GM23248 (cell line): Measurements from ENCODE around the gene ATP23.

Experiments
- EZH2 ChIP-seq: fragments of 200-600 bp; sonication (generic); IDR thresholded peaks from 2 replicates; pipeline ENCODE4 v1.6.1; 2018; ENCODE audit warnings: antibody characterized with exemption, mild to moderate bottlenecking; ENCODE audit not compliant: insufficient read depth, poor library complexity, severe bottlenecking
- EZH2phosphoT487 ChIP-seq: fragments of 200-600 bp; sonication (generic); IDR thresholded peaks from 2 replicates; pipeline ENCODE4 v1.6.1; 2018; ENCODE audit warnings: antibody characterized with exemption, moderate library complexity, mild to moderate bottlenecking, low read depth; ENCODE audit not compliant: insufficient read depth

GRCh38 chr12:57909056-57909455 is 32.3 kb upstream of the ATP23 start:
- TF ChIP-seq EZH2phosphoT487 (no peak), EZH2 (no peak)
